ENCODE measurements around the gene PPIE. TPM values are rescaled to one million over a fixed set of nuclear protein-coding genes. Genes with fewer than 3 reads are reported as not detected.

PPIE gene
- total and polyA plus RNA-seq, 2 experiments from 2014 or later: 27.8 to 51.9 TPM

GRCh38 chr1:39701049-39701439 lies 37.6 kb upstream of the PPIE start:
- Histone ChIP-seq H3K36me3 (ENCODE audit: insufficient read depth) (no peaks in the 10 kb centered on the region), H2AFZ (peak overlapping the region; percentile 12; the same call in 1 of the 2 replicates), H3F3A (replicated peaks; ENCODE audit: low read depth) (no peaks in the 10 kb centered on the region), H4K20me1 (replicated peaks; ENCODE audit: insufficient read depth) (peaks cover 4% of the 10 kb centered on the region; the same call in 1 of the 2 replicates), H3K4me2 (peak overlapping the region; percentile 75), H3K4me1 (ENCODE audit: insufficient read depth) (peaks cover 19% of the 10 kb centered on the region), H3K79me2 (replicated peaks; ENCODE audit: insufficient read depth) (no peaks in the 10 kb centered on the region), H3K27ac (ENCODE audit: low read depth) (no peak overlapping the region), H3K27me3 (ENCODE audit: insufficient read depth) (peaks cover 93% of the 10 kb centered on the region), H3K9me2 (ENCODE audit: insufficient read depth) (no peaks in the 10 kb centered on the region), H3K4me3 (peak overlapping the region; percentile 44)
- Mint-ChIP-seq H3K27ac (peak overlapping the region; percentile 95), H3K36me3 (ENCODE audit: low read depth) (no peaks in the 10 kb centered on the region; the same call in 2 of the 3 replicates), H3K9me3 (peaks cover 8% of the 10 kb centered on the region; the same call in 2 of the 3 replicates), H3K4me3 (peak overlapping the region; percentile 68), H3K27me3 (ENCODE audit: insufficient read depth, low read depth, poor library complexity) (peaks cover 91% of the 10 kb centered on the region), H3K4me1 (peaks cover 26% of the 10 kb centered on the region)
- DNase-seq (ENCODE audit: low spot score) (peak; percentile 72), ATAC-seq (peak; percentile 26)
- TF ChIP-seq CREB1 (CRISPR knock-in tag; IDR thresholded peaks at IDR 0.05; ENCODE audit: low read depth) (0 out of 2 replicates have a peak, but pooled peaks have one; percentile 18), ZNF331 (CRISPR knock-in tag; IDR thresholded peaks at IDR 0.05; ENCODE audit: low read depth) (no peak)

GRCh38 chr1:39704757-39705156 lies 33.9 kb upstream of the PPIE start:
- H3K4me1 ChIP-seq (ENCODE audit: insufficient read depth): peaks cover 19% of the 10 kb centered on the region
- peaks cover 18% of the 10 kb centered on the region for H4K20me1 ChIP-seq (replicated peaks; ENCODE audit: insufficient read depth)
- no peaks in the 10 kb centered on the region for H3K79me2 ChIP-seq (replicated peaks; ENCODE audit: insufficient read depth)
- H3K36me3 ChIP-seq (ENCODE audit: insufficient read depth): no peaks in the 10 kb centered on the region
- no peak overlapping the region for H3K4me2 ChIP-seq
- H3K27ac ChIP-seq (ENCODE audit: low read depth): no peak overlapping the region
- H3K9me3 Mint-ChIP-seq: peaks cover 3% of the 10 kb centered on the region; the same call in 2 of the 3 replicates
- ATAC-seq (no peak), DNase-seq (ENCODE audit: low spot score) (no peak)
- H3K27me3 ChIP-seq (ENCODE audit: insufficient read depth): peaks cover 93% of the 10 kb centered on the region
- H3K36me3 Mint-ChIP-seq (ENCODE audit: low read depth): no peaks in the 10 kb centered on the region
- peaks cover 24% of the 10 kb centered on the region for H3K4me1 Mint-ChIP-seq
- no peaks in the 10 kb centered on the region for H3F3A ChIP-seq (replicated peaks; ENCODE audit: low read depth)
- no peak overlapping the region for H3K27ac Mint-ChIP-seq
- no peak overlapping the region for H3K4me3 Mint-ChIP-seq
- H2AFZ ChIP-seq: no peak overlapping the region
- H3K9me2 ChIP-seq (ENCODE audit: insufficient read depth): no peaks in the 10 kb centered on the region
- TF ChIP-seq STAT1 (IDR thresholded peaks at IDR 0.05; ENCODE audit: unreplicated experiment) (no peak), POLR2AphosphoS5 (IDR thresholded peaks at IDR 0.05; ENCODE audit: low read depth) (no peak), ZNF114 (CRISPR knock-in tag; IDR thresholded peaks at IDR 0.05) (no peak), ZNF462 (CRISPR knock-in tag; IDR thresholded peaks at IDR 0.05) (no peak), CTCF (conservative IDR thresholded peaks at IDR 0.05; ENCODE audit: low read depth in 2 of 2) (no peak), EZH2phosphoT487 (IDR thresholded peaks at IDR 0.05; ENCODE audit: unreplicated experiment) (no peak), ETS1 (IDR thresholded peaks at IDR 0.05) (no peak), EZH2 (IDR thresholded peaks at IDR 0.05; ENCODE audit: low read depth, unreplicated experiment) (no peak), NANOG (IDR thresholded peaks at IDR 0.05; ENCODE audit: borderline replicate concordance) (no peak)
- no peak overlapping the region for H3K4me3 ChIP-seq
- H3K27me3 Mint-ChIP-seq (ENCODE audit: insufficient read depth, low read depth, poor library complexity): peaks cover 92% of the 10 kb centered on the region
